Left lung (tissue), 10 donors: Measurements from ENCODE around the gene SKA1. TPM values are rescaled to one million over a fixed set of nuclear protein-coding genes. Genes with fewer than 3 reads are reported as not detected.

Source experiments
- ATAC-seq: fragments of 200-7000 bp; cut with Tn5 transposase; one replicate; pipeline ENCODE4 v1.9.1; 2020; ENCODE audit warnings: moderate library complexity
- DNase-seq, 4 donors: peaks; one replicate each; pipeline ENCODE4 v3.0.0-alpha.2; 2013 to 2020
- H3K27ac ChIP-seq, 2 donors: fragments of 200-600 bp; sonication (generic) in 1 of 2; one replicate each; pipeline versions ENCODE4 v1.5.0 to v1.8.0; 2020 to 2021
- H3K27me3 ChIP-seq, 2 donors: fragments of 200-600 bp; sonication (generic) in 1 of 2; one replicate each; pipeline versions ENCODE4 v1.5.0 to v1.8.0; 2020 to 2021
- H3K36me3 ChIP-seq, 2 donors: fragments of 200-600 bp; sonication (generic) in 1 of 2; one replicate each; pipeline versions ENCODE4 v1.5.0 to v1.8.0; 2020 to 2021
- H3K4me1 ChIP-seq, 2 donors: fragments of 200-600 bp; one replicate each; pipeline ENCODE4 v1.8.0; 2021
- H3K4me3 ChIP-seq, 2 donors: fragments of 200-600 bp; sonication (generic) in 1 of 2; one replicate each; pipeline versions ENCODE4 v1.5.0 to v1.8.0; 2020 to 2021; ENCODE audit warnings: mild to moderate bottlenecking in 1 of 2
- H3K9me3 ChIP-seq, 2 donors: fragments of 200-600 bp; sonication (generic) in 1 of 2; one replicate each; pipeline versions ENCODE4 v1.5.0 to v1.8.0; 2020 to 2021
- CTCF ChIP-seq, 2 donors: fragments of 200-600 bp; sonication (generic) in 1 of 2; IDR thresholded peaks; one replicate each; pipeline versions ENCODE4 v1.5.0 to v1.8.0; 2021; ENCODE audit warnings: antibody characterized with exemption in 2 of 2
- intact Hi-C, 2 donors: fragments of 100-400 bp; cut with DNase I; formaldehyde crosslinking; loops; one replicate each; pipeline versions ENCODE4 v1.11.2 to v1.14.2; 2022
- polyA plus RNA-seq, 6 donors: library from polyadenylated mRNA; unstranded; fragments of 120-200 nt; gene quantifications; one replicate each; pipeline ENCODE4 v1.2.1, GENCODE V29; 2013; ENCODE audit not compliant: insufficient read length in 6 of 6
- total RNA-seq, 2 donors: library from RNA; stranded (reverse); fragmentation: NEBNext Ultra II Directional; extraction: Animal tissue kit (Norgen Biotek cat#: 25700); gene quantifications; one replicate each; pipeline ENCODE4 v1.2.1, GENCODE V29; 2021
- donor health status: DM: no; HTN: yes; CAD: no.
- donor health status: DM: no; HTN: no; CAD: no.

Gene SKA1
- total and polyA plus RNA-seq, 8 donors, result 2.4 to 12.4 (median 6.1) TPM

- no peak overlapping the region for H3K27ac ChIP-seq
- H3K4me3 ChIP-seq, result no peak overlapping the region
- H3K27me3 ChIP-seq, result no peaks in the 10 kb centered on the region
- DNase-seq, result peak in 1 of 4 donors; percentile 41
- H3K4me1 ChIP-seq, result no peaks in the 10 kb centered on the region
- no peaks in the 10 kb centered on the region for H3K9me3 ChIP-seq
- no peaks in the 10 kb centered on the region for H3K36me3 ChIP-seq
- intact Hi-C loops, result no loop called here
- no peak for TF ChIP-seq CTCF (IDR thresholded peaks at IDR 0.05)
- ATAC-seq, result peak; percentile 77
These were observed 14.1 kb downstream of the SKA1 start for GRCh38 chr18:50388988-50389387.

- Histone ChIP-seq H3K4me1 (no peaks in the 10 kb centered on the region), H3K36me3 (no peaks in the 10 kb centered on the region), H3K27me3 (peaks cover 0 to 9% of the 10 kb centered on the region in 2 donors), H3K4me3 (no peak overlapping the region), H3K9me3 (no peaks in the 10 kb centered on the region), H3K27ac (no peak overlapping the region)
- ATAC-seq (no peak), DNase-seq (no peak)
- no peak for TF ChIP-seq CTCF (IDR thresholded peaks at IDR 0.05)
- intact Hi-C loops, result no loop called here
These were observed 19.0 kb downstream of the SKA1 start for GRCh38 chr18:50393802-50394201.

- Histone ChIP-seq H3K27ac (no peak overlapping the region), H3K27me3 (peaks cover 4 to 19% of the 10 kb centered on the region in 2 donors), H3K36me3 (no peaks in the 10 kb centered on the region), H3K9me3 (no peaks in the 10 kb centered on the region), H3K4me3 (no peak overlapping the region), H3K4me1 (no peaks in the 10 kb centered on the region)
- ATAC-seq (no peak), DNase-seq (no peak)
- TF ChIP-seq CTCF (IDR thresholded peaks at IDR 0.05), result no peak
- intact Hi-C loops, result no loop called here
These were observed 20.2 kb downstream of the SKA1 start for GRCh38 chr18:50395093-50395492.

GRCh38 chr18:50396005-50396660 lies 21.3 kb downstream of the SKA1 start:
- Histone ChIP-seq H3K27ac (no peak overlapping the region), H3K36me3 (no peaks in the 10 kb centered on the region), H3K4me1 (no peaks in the 10 kb centered on the region), H3K4me3 (no peak overlapping the region), H3K27me3 (peaks cover 9 to 27% of the 10 kb centered on the region in 2 donors), H3K9me3 (no peaks in the 10 kb centered on the region)
- no peak for TF ChIP-seq CTCF (IDR thresholded peaks at IDR 0.05)
- DNase-seq, result no peak
- ATAC-seq, result no peak
- intact Hi-C loops, result no loop called here

GRCh38 chr18:50397023-50397422 lies 22.2 kb downstream of the SKA1 start:
- Histone ChIP-seq H3K4me3 (no peak overlapping the region), H3K27me3 (peaks cover 15 to 36% of the 10 kb centered on the region in 2 donors), H3K9me3 (no peaks in the 10 kb centered on the region), H3K36me3 (no peaks in the 10 kb centered on the region), H3K4me1 (no peaks in the 10 kb centered on the region), H3K27ac (no peak overlapping the region)
- intact Hi-C loops, result no loop called here
- ATAC-seq (no peak), DNase-seq (no peak)
- TF ChIP-seq CTCF (IDR thresholded peaks at IDR 0.05), result no peak
